IMR-90 (cell line): ENCODE measurements around the gene TAPT1.

Source experiments
- BHLHE40 ChIP-seq: fragments of 150-350 bp; IDR thresholded peaks from 2 replicates; pipeline ENCODE4 v1.6.1; 2016; ENCODE audit warnings: mild to moderate bottlenecking, low read depth, low read length
- CEBPB ChIP-seq: IDR thresholded peaks from 2 replicates; pipeline ENCODE4 v1.6.1; 2012; ENCODE audit warnings: low read depth, low read length, improper control_type of control experiment
- CHD1 ChIP-seq: IDR thresholded peaks from 2 replicates; pipeline ENCODE4 v1.6.1; 2012; ENCODE audit warnings: low read depth, low read length, improper control_type of control experiment
- CTCF ChIP-seq: conservative IDR thresholded peaks from 2 replicates; pipeline ENCODE4 v1.5.1; 2012; ENCODE audit warnings: mild to moderate bottlenecking, low read depth, low read length, improper control_type of control experiment
- FOS ChIP-seq: fragments of 150-350 bp; IDR thresholded peaks from 2 replicates; pipeline ENCODE4 v1.6.1; 2016; ENCODE audit warnings: low read depth, low read length
- MAZ ChIP-seq: IDR thresholded peaks from 2 replicates; pipeline ENCODE4 v1.6.1; 2012; ENCODE audit warnings: low read depth, mild to moderate bottlenecking, low read length, improper control_type of control experiment, moderate library complexity, borderline replicate concordance
- MXI1 ChIP-seq: IDR thresholded peaks from 2 replicates; pipeline ENCODE4 v1.6.1; 2012; ENCODE audit warnings: low read depth, mild to moderate bottlenecking, low read length, moderate library complexity, borderline replicate concordance
- POLR2A ChIP-seq: IDR thresholded peaks from 2 replicates; pipeline ENCODE4 v1.6.1; 2012; ENCODE audit warnings: mild to moderate bottlenecking, low read depth, low read length
- RAD21 ChIP-seq: IDR thresholded peaks from 2 replicates; pipeline ENCODE4 v1.6.1; 2012; ENCODE audit warnings: low read length, improper control_type of control experiment
- RFX5 ChIP-seq: IDR thresholded peaks from 2 replicates; pipeline ENCODE4 v1.8.0; 2012; ENCODE audit warnings: low read depth, mild to moderate bottlenecking, low read length, moderate library complexity

- TF ChIP-seq RFX5, result no peak
- TF ChIP-seq CTCF, result no peak
- no peak for TF ChIP-seq FOS
- no peak for TF ChIP-seq MAZ
- TF ChIP-seq CHD1, result no peak
- TF ChIP-seq POLR2A, result no peak
- TF ChIP-seq RAD21, result no peak
- no peak for TF ChIP-seq BHLHE40
- no peak for TF ChIP-seq CEBPB
- TF ChIP-seq MXI1, result no peak
Observed at GRCh38 chr4:16186986-16187385, 39.3 kb downstream of the TAPT1 start.
